Body of pancreas (tissue), 4 donors: ENCODE results near the gene CCNL2. TPM values are rescaled to one million over a fixed set of nuclear protein-coding genes. Genes with fewer than 3 reads are reported as not detected.
A peak's percentile ranks its signal among the peaks of the same experiment; 100 is the strongest.

ENCODE experiments used
- ATAC-seq: fragments of 150-250 bp; one replicate; pipeline ENCODE4 v1.9.1; 2016
- DNase-seq, 4 donors: peaks; one replicate each; pipeline ENCODE4 v3.0.0-alpha.2; 2019
- H3K27ac ChIP-seq, 4 donors: fragments of 200-600 bp; sonication (generic); 1 replicate in 3 of 4; 2 replicates in 1 of 4; pipeline versions ENCODE4 v1.5.1 to v1.6.1; 2016 to 2019; ENCODE audit warnings: mild to moderate bottlenecking in 1 of 4, mixed read lengths in 1 of 4, moderate library complexity in 1 of 4
- H3K27me3 ChIP-seq, 2 donors: fragments of 200-600 bp; sonication (generic); one replicate each; pipeline ENCODE4 v1.6.0; 2016; ENCODE audit warnings: mild to moderate bottlenecking in 1 of 2
- H3K36me3 ChIP-seq, 2 donors: fragments of 200-600 bp; sonication (generic); replicated peaks in 1 of 2; 2 replicates each; pipeline ENCODE4 v1.5.1; 2016; ENCODE audit warnings: low read depth in 2 of 2; ENCODE audit not compliant: insufficient read depth in 1 of 2
- H3K4me1 ChIP-seq: fragments of 200-600 bp; sonication (generic); one replicate; pipeline ENCODE4 v1.6.0; 2016
- H3K4me3 ChIP-seq, 2 donors: fragments of 200-600 bp; sonication (generic); 1 replicate in 1 of 2; 2 replicates in 1 of 2; pipeline ENCODE4 v1.5.1; 2016 to 2019
- H3K9me3 ChIP-seq, 3 donors: fragments of 200-600 bp; sonication (generic); 1 replicate in 2 of 3; 2 replicates in 1 of 3; pipeline ENCODE4 v1.5.1; 2016
- CTCF ChIP-seq, 7 experiments: fragments of 450-650 bp in 4 of 7; fragments of 200-600 bp in 3 of 7; sonication (generic) in 3 of 7; IDR thresholded peaks; one replicate each; pipeline ENCODE4 v1.5.1; 2016 to 2019; ENCODE audit warnings: antibody characterized with exemption in 7 of 7
- POLR2A ChIP-seq, 3 donors: fragments of 450-650 bp; IDR thresholded peaks; one replicate each; pipeline ENCODE4 v1.6.1; 2016; ENCODE audit warnings: antibody characterized with exemption in 3 of 3, mild to moderate bottlenecking in 2 of 3
- WGBS, 2 donors: methylation state at CpG; one replicate each; pipeline ENCODE4 v1.1.5; 2017; 5-methylcytosine and 5-hydroxymethylcytosine counted together
- intact Hi-C: fragments of 100-400 bp; cut with DNase I; formaldehyde crosslinking; loops from one replicate; pipeline ENCODE4 v1.15.1; 2023
- total RNA-seq, 2 donors: library from RNA; depleted of rRNA; stranded (reverse); fragments of >200 nt; gene quantifications; one replicate each; pipeline ENCODE4 v1.1.0, GENCODE V29; 2016

Gene CCNL2
- total RNA-seq, 2 donors from 2014 or later: 225 to 246 TPM

- TF ChIP-seq CTCF (IDR thresholded peaks at IDR 0.05): no peak
- TF ChIP-seq POLR2A (IDR thresholded peaks at IDR 0.05): no peak
- intact Hi-C loops: no loop called here
- peak in 1 of 4 donors; percentile 18 for DNase-seq
- H3K4me1 ChIP-seq: peaks cover 22% of the 10 kb centered on the region
- no peak for ATAC-seq
- H3K4me3 ChIP-seq: no peak overlapping the region
- no peak overlapping the region for H3K27ac ChIP-seq
- H3K36me3 ChIP-seq: no peaks in the 10 kb centered on the region
- peaks cover 0 to 32% of the 10 kb centered on the region in 2 donors for H3K27me3 ChIP-seq
- 0 to 51% methylated on average over 2 to 19 of the region's 26 CpGs for WGBS, 2 donors
- H3K9me3 ChIP-seq: no peaks in the 10 kb centered on the region
Observed at GRCh38 chr1:1356796-1357401, 42.2 kb downstream of the CCNL2 start.

- Histone ChIP-seq H3K27ac (no peak overlapping the region), H3K4me3 (no peak overlapping the region), H3K9me3 (no peaks in the 10 kb centered on the region), H3K4me1 (peaks cover 22% of the 10 kb centered on the region), H3K27me3 (peaks cover 0 to 32% of the 10 kb centered on the region in 2 donors), H3K36me3 (no peaks in the 10 kb centered on the region)
- TF ChIP-seq POLR2A (IDR thresholded peaks at IDR 0.05) (no peak), CTCF (IDR thresholded peaks at IDR 0.05) (no peak)
- WGBS, 2 donors: 48 to 51% methylated on average over 2 to 6 of the region's 8 CpGs
- ATAC-seq (no peak), DNase-seq (no peak)
- intact Hi-C loops: no loop called here
Observed at GRCh38 chr1:1356166-1356795, 42.9 kb downstream of the CCNL2 start.

- H3K4me1 ChIP-seq: peaks cover 22% of the 10 kb centered on the region
- peak; percentile 30 for ATAC-seq
- H3K27me3 ChIP-seq: peaks cover 0 to 32% of the 10 kb centered on the region in 2 donors
- 1% methylated on average over 19 of the region's 52 CpGs; no CpG with 5 or more reads in 1 of the 2 donors for WGBS, 2 donors
- intact Hi-C loops: no loop called here
- peak in 2 of 4 donors; percentile 38 to 47 for DNase-seq
- no peak overlapping the region for H3K4me3 ChIP-seq
- H3K36me3 ChIP-seq: no peaks in the 10 kb centered on the region
- TF ChIP-seq CTCF (IDR thresholded peaks at IDR 0.05) (no peak), POLR2A (IDR thresholded peaks at IDR 0.05) (no peak)
- no peak overlapping the region for H3K27ac ChIP-seq
- no peaks in the 10 kb centered on the region for H3K9me3 ChIP-seq
Observed at GRCh38 chr1:1355416-1355815, 43.7 kb downstream of the CCNL2 start.

GRCh38 chr1:1354271-1355247, 44.6 kb downstream of the CCNL2 start:
- DNase-seq: peak in 1 of 4 donors; percentile 14

More at GRCh38 chr1:1354271-1355247, 44.6 kb downstream of the CCNL2 start:
- Histone ChIP-seq H3K4me3 (no peak overlapping the region), H3K27ac (no peak overlapping the region), H3K9me3 (no peaks in the 10 kb centered on the region), H3K4me1 (peaks cover 22% of the 10 kb centered on the region), H3K36me3 (no peaks in the 10 kb centered on the region), H3K27me3 (peaks cover 0 to 32% of the 10 kb centered on the region in 2 donors)
- ATAC-seq: no peak
- TF ChIP-seq POLR2A (IDR thresholded peaks at IDR 0.05) (no peak), CTCF (IDR thresholded peaks at IDR 0.05) (no peak)
- 8% methylated on average over 89 of the region's 116 CpGs; no CpG with 5 or more reads in 1 of the 2 donors for WGBS, 2 donors
- intact Hi-C loops: no loop called here
